ENCODE results near the gene CDKN2AIPNL. TPM values are rescaled to one million over a fixed set of nuclear protein-coding genes. Genes with fewer than 3 reads are reported as not detected.

CDKN2AIPNL gene
- total and polyA plus RNA-seq, 2 donors (not counting 1 experiment from before 2014, with no cell fraction given), result 13.6 to 49.2 TPM

- no peaks in the 10 kb centered on the region for H4K20me1 ChIP-seq (ENCODE audit: control insufficient read depth, extremely low read depth, insufficient read depth, low read length)
These were observed 5.3 kb downstream of the CDKN2AIPNL start for GRCh38 chr5:134406390-134406789.

GRCh38 chr5:134403951-134404350 lies 7.7 kb downstream of the CDKN2AIPNL start:
- H3K4me1 ChIP-seq (ENCODE audit: control insufficient read depth, extremely low read depth, insufficient read depth, low read length), result peaks cover 4% of the 10 kb centered on the region
- H4K20me1 ChIP-seq (ENCODE audit: control insufficient read depth, extremely low read depth, insufficient read depth, low read length), result no peaks in the 10 kb centered on the region
- H3K9ac ChIP-seq (ENCODE audit: insufficient read depth, low read length), result no peak overlapping the region
- no peak overlapping the region for H2AFZ ChIP-seq (ENCODE audit: low read length)
- no peaks in the 10 kb centered on the region for H3K36me3 ChIP-seq (ENCODE audit: control insufficient read depth, insufficient read depth, low read length)
- no peak overlapping the region for H3K4me2 ChIP-seq (ENCODE audit: extremely low read depth, insufficient read depth, low read length)
- no peak overlapping the region for H3K4me3 ChIP-seq (replicated peaks in 1 of 4; ENCODE audit: control extremely low read depth in 1 of 4, insufficient read depth in 1 of 4, low read depth in 3 of 4, low read length in 4 of 4)
- H3K79me2 ChIP-seq (ENCODE audit: control insufficient read depth, insufficient read depth, low read length), result no peaks in the 10 kb centered on the region
- no peak for DNase-seq (ENCODE audit: low read depth in 2 of 2)
- no peak for TF ChIP-seq CTCF (conservative IDR thresholded peaks at IDR 0.05 in 1 of 2, IDR thresholded peaks at IDR 0.05 in 1 of 2; ENCODE audit: low read depth in 1 of 2, low read length in 2 of 2)
- no peaks in the 10 kb centered on the region for H3K27me3 ChIP-seq (ENCODE audit: control insufficient read depth, insufficient read depth, low read length)
- H3K27ac ChIP-seq (ENCODE audit: insufficient read depth, low read length), result no peak overlapping the region
- no peaks in the 10 kb centered on the region for H3K9me3 ChIP-seq (ENCODE audit: control insufficient read depth, insufficient read depth, low read depth, low read length)

More at GRCh38 chr5:134406390-134406789, 5.3 kb downstream of the CDKN2AIPNL start:
- Histone ChIP-seq H3K9me3 (ENCODE audit: control insufficient read depth, insufficient read depth, low read depth, low read length) (no peaks in the 10 kb centered on the region), H3K4me2 (ENCODE audit: extremely low read depth, insufficient read depth, low read length) (no peak overlapping the region), H3K79me2 (ENCODE audit: control insufficient read depth, insufficient read depth, low read length) (peaks cover 10% of the 10 kb centered on the region), H2AFZ (ENCODE audit: low read length) (no peak overlapping the region), H3K4me3 (replicated peaks in 1 of 4; ENCODE audit: control extremely low read depth in 1 of 4, insufficient read depth in 1 of 4, low read depth in 3 of 4, low read length in 4 of 4) (no peak overlapping the region), H3K4me1 (ENCODE audit: control insufficient read depth, extremely low read depth, insufficient read depth, low read length) (peaks cover 4% of the 10 kb centered on the region), H3K36me3 (ENCODE audit: control insufficient read depth, insufficient read depth, low read length) (no peaks in the 10 kb centered on the region), H3K27me3 (ENCODE audit: control insufficient read depth, insufficient read depth, low read length) (no peaks in the 10 kb centered on the region), H3K27ac (ENCODE audit: insufficient read depth, low read length) (no peak overlapping the region), H3K9ac (ENCODE audit: insufficient read depth, low read length) (no peak overlapping the region)
- TF ChIP-seq CTCF (conservative IDR thresholded peaks at IDR 0.05 in 1 of 2, IDR thresholded peaks at IDR 0.05 in 1 of 2; ENCODE audit: low read depth in 1 of 2, low read length in 2 of 2) (no peak), EZH2 (IDR thresholded peaks at IDR 0.05; ENCODE audit: low read length, missing control alignments) (no peak)
- DNase-seq (ENCODE audit: low read depth in 2 of 2), result no peak

GRCh38 chr5:134398609-134399155 lies 13.0 kb downstream of the CDKN2AIPNL start:
- no peaks in the 10 kb centered on the region for H3K79me2 ChIP-seq (ENCODE audit: control insufficient read depth, insufficient read depth, low read length)
- no peaks in the 10 kb centered on the region for H3K9me3 ChIP-seq (ENCODE audit: control insufficient read depth, insufficient read depth, low read depth, low read length)
- H2AFZ ChIP-seq (ENCODE audit: low read length), result no peak overlapping the region
- TF ChIP-seq EZH2 (IDR thresholded peaks at IDR 0.05; ENCODE audit: low read length, missing control alignments), result no peak
- no peak for TF ChIP-seq CTCF (conservative IDR thresholded peaks at IDR 0.05 in 1 of 2, IDR thresholded peaks at IDR 0.05 in 1 of 2; ENCODE audit: low read depth in 1 of 2, low read length in 2 of 2)
- no peaks in the 10 kb centered on the region for H3K27me3 ChIP-seq (ENCODE audit: control insufficient read depth, insufficient read depth, low read length)
- no peaks in the 10 kb centered on the region for H3K4me1 ChIP-seq (ENCODE audit: control insufficient read depth, extremely low read depth, insufficient read depth, low read length)
- H3K36me3 ChIP-seq (ENCODE audit: control insufficient read depth, insufficient read depth, low read length), result peaks cover 5% of the 10 kb centered on the region
- H3K9ac ChIP-seq (ENCODE audit: insufficient read depth, low read length), result no peak overlapping the region
- no peak for DNase-seq (ENCODE audit: low read depth in 2 of 2)
- H3K4me2 ChIP-seq (ENCODE audit: extremely low read depth, insufficient read depth, low read length), result no peak overlapping the region
- no peak overlapping the region for H3K4me3 ChIP-seq (replicated peaks in 1 of 4; ENCODE audit: control extremely low read depth in 1 of 4, insufficient read depth in 1 of 4, low read depth in 3 of 4, low read length in 4 of 4)
- no peaks in the 10 kb centered on the region for H4K20me1 ChIP-seq (ENCODE audit: control insufficient read depth, extremely low read depth, insufficient read depth, low read length)
- H3K27ac ChIP-seq (ENCODE audit: insufficient read depth, low read length), result no peak overlapping the region
